ENCODE measurements around the gene FLACC1. TPM values are rescaled to one million over a fixed set of nuclear protein-coding genes. Genes with fewer than 3 reads are reported as not detected.
A peak's percentile ranks its signal among the peaks of the same experiment; 100 is the strongest.

The FLACC1 gene
- total and polyA plus RNA-seq, 2 experiments from 2014 or later, result 0.10 to 0.27 TPM

DNA sequence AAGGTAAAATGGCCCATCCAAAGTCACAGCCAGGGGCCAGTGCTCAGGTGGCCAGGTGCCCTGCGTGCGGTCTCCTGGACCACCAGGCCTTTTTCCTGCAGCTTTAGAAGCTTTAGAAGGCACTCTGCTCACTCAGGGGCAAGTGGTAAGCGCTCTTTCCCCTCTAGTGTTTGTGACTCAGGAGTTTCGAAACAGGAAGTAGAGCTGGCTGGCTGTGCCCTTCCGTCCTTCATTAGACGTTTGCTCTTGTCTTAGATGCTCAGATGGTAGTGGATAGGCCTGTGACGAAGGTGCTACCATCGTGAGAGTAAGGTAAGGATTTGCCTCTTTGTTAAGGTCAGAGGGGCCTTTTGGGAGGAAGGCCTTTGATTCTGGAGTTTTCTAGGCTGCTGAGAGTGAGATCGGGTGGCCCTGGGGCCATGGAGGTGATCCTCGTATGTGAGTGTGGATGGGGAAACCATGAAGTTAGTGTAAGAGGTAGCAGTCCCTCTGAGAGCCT, 96.8 kb downstream of the FLACC1 start, which contains the start of gene CASP8 (continued):
- TF ChIP-seq, protein P1, sequence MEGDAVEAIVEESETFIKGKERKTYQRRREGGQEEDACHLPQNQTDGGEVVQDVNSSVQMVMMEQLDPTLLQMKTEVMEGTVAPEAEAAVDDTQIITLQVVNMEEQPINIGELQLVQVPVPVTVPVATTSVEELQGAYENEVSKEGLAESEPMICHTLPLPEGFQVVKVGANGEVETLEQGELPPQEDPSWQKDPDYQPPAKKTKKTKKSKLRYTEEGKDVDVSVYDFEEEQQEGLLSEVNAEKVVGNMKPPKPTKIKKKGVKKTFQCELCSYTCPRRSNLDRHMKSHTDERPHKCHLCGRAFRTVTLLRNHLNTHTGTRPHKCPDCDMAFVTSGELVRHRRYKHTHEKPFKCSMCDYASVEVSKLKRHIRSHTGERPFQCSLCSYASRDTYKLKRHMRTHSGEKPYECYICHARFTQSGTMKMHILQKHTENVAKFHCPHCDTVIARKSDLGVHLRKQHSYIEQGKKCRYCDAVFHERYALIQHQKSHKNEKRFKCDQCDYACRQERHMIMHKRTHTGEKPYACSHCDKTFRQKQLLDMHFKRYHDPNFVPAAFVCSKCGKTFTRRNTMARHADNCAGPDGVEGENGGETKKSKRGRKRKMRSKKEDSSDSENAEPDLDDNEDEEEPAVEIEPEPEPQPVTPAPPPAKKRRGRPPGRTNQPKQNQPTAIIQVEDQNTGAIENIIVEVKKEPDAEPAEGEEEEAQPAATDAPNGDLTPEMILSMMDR (conservative IDR thresholded peaks at IDR 0.05; ENCODE audit: low read depth in 2 of 2), result no peak
- TF ChIP-seq EZH2 (IDR thresholded peaks at IDR 0.05; ENCODE audit: low read depth, unreplicated experiment) (no peak), ZNF114 (CRISPR knock-in tag; IDR thresholded peaks at IDR 0.05) (no peak), EZH2phosphoT487 (IDR thresholded peaks at IDR 0.05; ENCODE audit: unreplicated experiment) (no peak)

DNA sequence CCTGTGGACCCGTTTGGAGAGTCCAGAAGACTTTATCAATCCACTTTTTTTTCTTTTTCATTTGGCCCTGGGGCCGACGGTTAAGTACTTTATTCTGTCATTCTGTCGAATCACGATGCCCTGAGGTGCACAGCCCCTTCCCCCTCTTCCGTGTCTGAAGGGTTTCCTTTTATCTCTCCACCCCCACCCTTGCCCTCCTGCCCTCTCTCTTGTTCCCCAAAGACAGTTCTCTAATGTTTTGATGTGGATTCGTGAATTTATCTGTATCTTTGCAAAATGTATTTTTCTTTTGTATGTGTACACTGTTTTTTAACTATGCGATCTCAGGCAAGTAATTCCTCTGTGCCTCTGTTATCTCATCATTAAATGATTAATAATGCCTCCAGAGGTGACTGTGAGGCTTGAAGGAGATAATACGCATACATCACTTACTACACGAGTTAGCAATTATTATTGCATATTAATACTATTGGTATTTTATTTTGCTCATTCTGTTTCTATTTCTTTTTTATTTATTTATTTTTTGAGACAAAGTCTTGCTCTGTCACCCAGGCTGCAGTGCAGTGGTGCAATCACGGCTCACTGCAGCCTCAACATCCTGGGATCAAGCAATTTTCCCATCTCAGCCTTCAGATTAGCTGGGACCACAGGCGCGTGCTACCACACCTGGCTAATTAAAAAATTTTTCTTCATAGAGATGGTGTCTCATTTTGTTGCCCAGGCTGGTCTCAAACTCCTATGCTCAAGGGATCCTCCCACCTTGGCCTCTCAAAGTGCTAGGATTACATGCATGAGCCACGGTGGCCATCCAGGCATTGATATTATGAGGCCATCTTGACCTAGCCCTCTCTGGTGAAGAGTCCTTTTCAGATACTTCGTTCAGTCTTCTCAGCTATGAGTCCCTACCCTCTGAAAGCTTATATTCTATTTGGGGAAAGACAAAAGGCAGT, 98.2 kb downstream of the FLACC1 start:
- H3K4me3 ChIP-seq, result peak overlapping the region; percentile 43; the same call in 1 of the 2 replicates
- Mint-ChIP-seq H3K27ac (peak overlapping the region; percentile 92), H3K27me3 (ENCODE audit: insufficient read depth, low read depth, poor library complexity) (peaks cover 6% of the 10 kb centered on the region), H3K4me3 (peak overlapping the region; percentile 66), H3K9me3 (no peaks in the 10 kb centered on the region), H3K36me3 (ENCODE audit: low read depth) (0 out of 3 replicates have a peak, but pooled peaks cover 2% of the 10 kb centered on the region), H3K4me1 (peaks cover 30% of the 10 kb centered on the region)
- H3K79me2 ChIP-seq (replicated peaks; ENCODE audit: insufficient read depth), result no peaks in the 10 kb centered on the region
- ATAC-seq, result peak; percentile 46
- H3K27me3 ChIP-seq (ENCODE audit: insufficient read depth), result no peaks in the 10 kb centered on the region
- no peak overlapping the region for H3K27ac ChIP-seq (ENCODE audit: low read depth)
- H4K20me1 ChIP-seq (replicated peaks; ENCODE audit: insufficient read depth), result no peaks in the 10 kb centered on the region
- no peaks in the 10 kb centered on the region for H3F3A ChIP-seq (replicated peaks; ENCODE audit: low read depth)
- H3K36me3 ChIP-seq (ENCODE audit: insufficient read depth), result no peaks in the 10 kb centered on the region
- H3K9me2 ChIP-seq (ENCODE audit: insufficient read depth), result 0 out of 2 replicates have a peak, but pooled peaks cover 5% of the 10 kb centered on the region
- H3K4me1 ChIP-seq (ENCODE audit: insufficient read depth), result peaks cover 23% of the 10 kb centered on the region
- DNase-seq (ENCODE audit: low spot score), result peak; percentile 27
- peak overlapping the region; percentile 84; the same call in 1 of the 2 replicates for H2AFZ ChIP-seq
- H3K4me2 ChIP-seq, result peak overlapping the region; percentile 67
- TF ChIP-seq, protein P2, sequence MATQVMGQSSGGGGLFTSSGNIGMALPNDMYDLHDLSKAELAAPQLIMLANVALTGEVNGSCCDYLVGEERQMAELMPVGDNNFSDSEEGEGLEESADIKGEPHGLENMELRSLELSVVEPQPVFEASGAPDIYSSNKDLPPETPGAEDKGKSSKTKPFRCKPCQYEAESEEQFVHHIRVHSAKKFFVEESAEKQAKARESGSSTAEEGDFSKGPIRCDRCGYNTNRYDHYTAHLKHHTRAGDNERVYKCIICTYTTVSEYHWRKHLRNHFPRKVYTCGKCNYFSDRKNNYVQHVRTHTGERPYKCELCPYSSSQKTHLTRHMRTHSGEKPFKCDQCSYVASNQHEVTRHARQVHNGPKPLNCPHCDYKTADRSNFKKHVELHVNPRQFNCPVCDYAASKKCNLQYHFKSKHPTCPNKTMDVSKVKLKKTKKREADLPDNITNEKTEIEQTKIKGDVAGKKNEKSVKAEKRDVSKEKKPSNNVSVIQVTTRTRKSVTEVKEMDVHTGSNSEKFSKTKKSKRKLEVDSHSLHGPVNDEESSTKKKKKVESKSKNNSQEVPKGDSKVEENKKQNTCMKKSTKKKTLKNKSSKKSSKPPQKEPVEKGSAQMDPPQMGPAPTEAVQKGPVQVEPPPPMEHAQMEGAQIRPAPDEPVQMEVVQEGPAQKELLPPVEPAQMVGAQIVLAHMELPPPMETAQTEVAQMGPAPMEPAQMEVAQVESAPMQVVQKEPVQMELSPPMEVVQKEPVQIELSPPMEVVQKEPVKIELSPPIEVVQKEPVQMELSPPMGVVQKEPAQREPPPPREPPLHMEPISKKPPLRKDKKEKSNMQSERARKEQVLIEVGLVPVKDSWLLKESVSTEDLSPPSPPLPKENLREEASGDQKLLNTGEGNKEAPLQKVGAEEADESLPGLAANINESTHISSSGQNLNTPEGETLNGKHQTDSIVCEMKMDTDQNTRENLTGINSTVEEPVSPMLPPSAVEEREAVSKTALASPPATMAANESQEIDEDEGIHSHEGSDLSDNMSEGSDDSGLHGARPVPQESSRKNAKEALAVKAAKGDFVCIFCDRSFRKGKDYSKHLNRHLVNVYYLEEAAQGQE (IDR thresholded peaks at IDR 0.05; ENCODE audit: unreplicated experiment), result no peak
- TF ChIP-seq, protein P3, sequence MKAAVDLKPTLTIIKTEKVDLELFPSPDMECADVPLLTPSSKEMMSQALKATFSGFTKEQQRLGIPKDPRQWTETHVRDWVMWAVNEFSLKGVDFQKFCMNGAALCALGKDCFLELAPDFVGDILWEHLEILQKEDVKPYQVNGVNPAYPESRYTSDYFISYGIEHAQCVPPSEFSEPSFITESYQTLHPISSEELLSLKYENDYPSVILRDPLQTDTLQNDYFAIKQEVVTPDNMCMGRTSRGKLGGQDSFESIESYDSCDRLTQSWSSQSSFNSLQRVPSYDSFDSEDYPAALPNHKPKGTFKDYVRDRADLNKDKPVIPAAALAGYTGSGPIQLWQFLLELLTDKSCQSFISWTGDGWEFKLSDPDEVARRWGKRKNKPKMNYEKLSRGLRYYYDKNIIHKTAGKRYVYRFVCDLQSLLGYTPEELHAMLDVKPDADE (IDR thresholded peaks at IDR 0.05), result no peak
- TF ChIP-seq CREB1 (CRISPR knock-in tag; IDR thresholded peaks at IDR 0.05; ENCODE audit: low read depth), result no peak
- TF ChIP-seq, protein P1 (conservative IDR thresholded peaks at IDR 0.05; ENCODE audit: low read depth in 2 of 2), result no peak
- no peak for TF ChIP-seq STAT1 (IDR thresholded peaks at IDR 0.05; ENCODE audit: unreplicated experiment)
